GM12873 (cell line): ENCODE results near the gene MTERF1.

Experiments
- TF ChIP-seq, protein P1 (sequence below): IDR thresholded peaks from 2 replicates; pipeline ENCODE4 v1.5.1; 2012; ENCODE audit warnings: low read depth, mild to moderate bottlenecking, moderate library complexity, low read length, control low read depth; ENCODE audit not compliant: insufficient read depth; ENCODE audit errors: missing control alignments

The MTERF1 gene

DNA sequence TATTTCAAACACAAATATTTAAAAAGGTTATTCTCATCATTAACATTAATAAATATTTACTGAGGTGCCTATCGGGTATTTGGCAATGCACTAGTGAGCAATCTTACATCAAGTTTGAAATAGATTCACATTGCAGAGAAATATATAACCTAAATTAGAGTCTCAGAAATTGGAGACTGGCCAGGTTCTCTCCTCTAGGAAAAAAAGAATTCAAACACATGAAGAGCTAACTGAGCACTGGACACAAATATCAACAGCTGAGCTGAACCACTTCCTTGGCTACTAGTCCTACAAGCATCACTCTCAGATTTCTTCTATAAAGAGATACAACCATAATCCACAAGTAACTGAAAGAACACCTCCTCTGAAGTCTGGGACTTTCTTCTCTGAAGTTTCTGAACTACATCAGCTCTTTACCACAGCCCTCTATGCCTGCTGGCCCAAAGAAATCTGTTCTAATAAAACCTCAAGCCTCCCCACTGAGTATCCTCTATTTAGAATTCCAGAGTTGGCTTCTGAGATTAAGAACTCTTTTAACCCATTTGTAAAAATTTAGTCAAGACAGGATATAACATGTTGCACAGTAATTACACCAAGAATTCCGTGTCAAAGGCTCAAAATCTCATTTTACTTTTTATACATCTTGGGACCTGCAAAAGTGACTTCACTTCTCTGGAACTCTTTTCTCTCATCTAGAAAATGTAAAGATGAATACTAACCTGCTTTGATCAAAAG lies 45.2 kb downstream of the MTERF1 start:
- TF ChIP-seq, protein P1, sequence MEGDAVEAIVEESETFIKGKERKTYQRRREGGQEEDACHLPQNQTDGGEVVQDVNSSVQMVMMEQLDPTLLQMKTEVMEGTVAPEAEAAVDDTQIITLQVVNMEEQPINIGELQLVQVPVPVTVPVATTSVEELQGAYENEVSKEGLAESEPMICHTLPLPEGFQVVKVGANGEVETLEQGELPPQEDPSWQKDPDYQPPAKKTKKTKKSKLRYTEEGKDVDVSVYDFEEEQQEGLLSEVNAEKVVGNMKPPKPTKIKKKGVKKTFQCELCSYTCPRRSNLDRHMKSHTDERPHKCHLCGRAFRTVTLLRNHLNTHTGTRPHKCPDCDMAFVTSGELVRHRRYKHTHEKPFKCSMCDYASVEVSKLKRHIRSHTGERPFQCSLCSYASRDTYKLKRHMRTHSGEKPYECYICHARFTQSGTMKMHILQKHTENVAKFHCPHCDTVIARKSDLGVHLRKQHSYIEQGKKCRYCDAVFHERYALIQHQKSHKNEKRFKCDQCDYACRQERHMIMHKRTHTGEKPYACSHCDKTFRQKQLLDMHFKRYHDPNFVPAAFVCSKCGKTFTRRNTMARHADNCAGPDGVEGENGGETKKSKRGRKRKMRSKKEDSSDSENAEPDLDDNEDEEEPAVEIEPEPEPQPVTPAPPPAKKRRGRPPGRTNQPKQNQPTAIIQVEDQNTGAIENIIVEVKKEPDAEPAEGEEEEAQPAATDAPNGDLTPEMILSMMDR = no peak

GRCh38 chr7:91832493-91833045 lies 47.9 kb downstream of the MTERF1 start:
- TF ChIP-seq, protein P1 = no peak

DNA sequence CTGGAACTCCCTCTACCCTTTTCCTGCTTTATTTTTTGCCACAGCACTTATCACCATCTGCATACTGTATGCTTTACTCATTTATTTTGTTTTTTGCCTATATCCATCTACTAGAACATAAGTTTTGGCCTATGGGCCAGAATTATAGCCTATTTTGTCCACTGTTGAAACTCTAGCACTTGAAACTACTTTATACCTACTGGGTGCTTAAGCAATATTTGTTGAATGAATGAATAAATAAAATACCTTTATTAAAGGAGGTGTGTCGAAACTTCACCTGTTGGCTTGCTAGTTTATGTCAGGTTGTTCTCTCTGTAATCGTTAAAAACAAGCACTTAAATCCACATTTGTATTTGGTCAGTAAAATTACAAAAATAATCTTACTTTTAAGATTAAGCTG lies 53.3 kb downstream of the MTERF1 start:
- TF ChIP-seq, protein P1 = no peak

GRCh38 chr7:91826377-91826776 lies 54.1 kb downstream of the MTERF1 start:
- TF ChIP-seq, protein P1 = no peak

GRCh38 chr7:91824201-91824600 lies 56.3 kb downstream of the MTERF1 start:
- TF ChIP-seq, protein P1 = no peak
